ENCODE measurements around the gene XPO1.
"Not testable (repeated sequence)": the region's sequence is repeated elsewhere in the genome, so short reads cannot be mapped to it uniquely, and the experiment has no call there.

XPO1 gene

GRCh38 chr2:61538200-61538919 is at the start of gene XPO1:
Gene XPO1, minus strand, starts transcription at chr2:61538356. Its CDS starts 4,459 bp downstream, at chr2:61533897.
- peak within 1 kb of the TSS; percentile 91 for H3K4me3 ChIP-seq (ENCODE audit: low read depth, low read length)
- TF ChIP-seq MAX (IDR thresholded peaks at IDR 0.05; ENCODE audit: low read depth, low read length) (peak; percentile 9; the same call in 1 of the 2 replicates), MYC (IDR thresholded peaks at IDR 0.05; ENCODE audit: low read depth, low read length) (peak; percentile 89), CTCF (IDR thresholded peaks at IDR 0.05; ENCODE audit: low read depth, low read length) (no peak), POLR2A (IDR thresholded peaks at IDR 0.05; ENCODE audit: extremely low read depth, insufficient read length) (peak; percentile 94)

GRCh38 chr2:61586928-61587327 is 48.8 kb upstream of the XPO1 start:
- not testable (repeated sequence) for H3K4me3 ChIP-seq (ENCODE audit: low read depth, low read length); DNase-seq (ENCODE audit: low read depth)

More at GRCh38 chr2:61538200-61538919, at the start of gene XPO1:
- DNase-seq (ENCODE audit: low read depth): peak; percentile 100

- no peak for DNase-seq (ENCODE audit: low read depth)
- H3K4me3 ChIP-seq (ENCODE audit: low read depth, low read length): no peak overlapping the region
- TF ChIP-seq POLR2A (IDR thresholded peaks at IDR 0.05; ENCODE audit: extremely low read depth, insufficient read length) (no peak), MAX (IDR thresholded peaks at IDR 0.05; ENCODE audit: low read depth, low read length) (no peak), CTCF (IDR thresholded peaks at IDR 0.05; ENCODE audit: low read depth, low read length) (no peak), MYC (IDR thresholded peaks at IDR 0.05; ENCODE audit: low read depth, low read length) (no peak)
These were observed 47.2 kb upstream of the XPO1 start for GRCh38 chr2:61585383-61585782.

- not testable (repeated sequence) for H3K4me3 ChIP-seq (ENCODE audit: low read depth, low read length); DNase-seq (ENCODE audit: low read depth)
These were observed 46.2 kb upstream of the XPO1 start for GRCh38 chr2:61584368-61584767.

- no peak for DNase-seq (ENCODE audit: low read depth)
- TF ChIP-seq MAX (IDR thresholded peaks at IDR 0.05; ENCODE audit: low read depth, low read length) (no peak), POLR2A (IDR thresholded peaks at IDR 0.05; ENCODE audit: extremely low read depth, insufficient read length) (no peak), CTCF (IDR thresholded peaks at IDR 0.05; ENCODE audit: low read depth, low read length) (no peak), MYC (IDR thresholded peaks at IDR 0.05; ENCODE audit: low read depth, low read length) (no peak)
- H3K4me3 ChIP-seq (ENCODE audit: low read depth, low read length): no peak overlapping the region
These were observed 44.0 kb upstream of the XPO1 start for GRCh38 chr2:61582165-61582564.

GRCh38 chr2:61581716-61582115 is 43.6 kb upstream of the XPO1 start:
- TF ChIP-seq POLR2A (IDR thresholded peaks at IDR 0.05; ENCODE audit: extremely low read depth, insufficient read length) (no peak), MYC (IDR thresholded peaks at IDR 0.05; ENCODE audit: low read depth, low read length) (no peak), CTCF (IDR thresholded peaks at IDR 0.05; ENCODE audit: low read depth, low read length) (no peak), MAX (IDR thresholded peaks at IDR 0.05; ENCODE audit: low read depth, low read length) (no peak)
- DNase-seq (ENCODE audit: low read depth): no peak
- H3K4me3 ChIP-seq (ENCODE audit: low read depth, low read length): no peak overlapping the region

- no peak overlapping the region for H3K4me3 ChIP-seq (ENCODE audit: low read depth, low read length)
- DNase-seq (ENCODE audit: low read depth): peak; percentile 24
- no peak for TF ChIP-seq CTCF (IDR thresholded peaks at IDR 0.05; ENCODE audit: low read depth, low read length)
- TF ChIP-seq POLR2A (IDR thresholded peaks at IDR 0.05; ENCODE audit: extremely low read depth, insufficient read length): no peak
- no peak for TF ChIP-seq MAX (IDR thresholded peaks at IDR 0.05; ENCODE audit: low read depth, low read length)
- no peak for TF ChIP-seq MYC (IDR thresholded peaks at IDR 0.05; ENCODE audit: low read depth, low read length)
These were observed 37.3 kb upstream of the XPO1 start for GRCh38 chr2:61575447-61575859.
